Coronary artery (tissue), 2 donors: ENCODE measurements around the gene GARRE1.
"Not testable (repeated sequence)": the region's sequence is repeated elsewhere in the genome, so short reads cannot be mapped to it uniquely, and the experiment has no call there.

Experiments
- DNase-seq: peaks from one replicate; pipeline ENCODE4 v3.0.0-alpha.2; 2017; ENCODE audit warnings: low spot score
- H3K27ac ChIP-seq, 2 donors: fragments of 200-600 bp; sonication (generic); one replicate each; pipeline ENCODE4 v1.5.1; 2016 to 2019
- H3K4me3 ChIP-seq: fragments of 200-600 bp; sonication (generic); 2 replicates; pipeline ENCODE4 v1.5.1; 2016; ENCODE audit warnings: mild to moderate bottlenecking, moderate library complexity
- TF ChIP-seq, protein P1 (sequence below): fragments of 200-600 bp; sonication (generic); IDR thresholded peaks from one replicate; pipeline ENCODE4 v1.5.1; 2019; ENCODE audit warnings: antibody characterized with exemption

Gene GARRE1

DNA sequence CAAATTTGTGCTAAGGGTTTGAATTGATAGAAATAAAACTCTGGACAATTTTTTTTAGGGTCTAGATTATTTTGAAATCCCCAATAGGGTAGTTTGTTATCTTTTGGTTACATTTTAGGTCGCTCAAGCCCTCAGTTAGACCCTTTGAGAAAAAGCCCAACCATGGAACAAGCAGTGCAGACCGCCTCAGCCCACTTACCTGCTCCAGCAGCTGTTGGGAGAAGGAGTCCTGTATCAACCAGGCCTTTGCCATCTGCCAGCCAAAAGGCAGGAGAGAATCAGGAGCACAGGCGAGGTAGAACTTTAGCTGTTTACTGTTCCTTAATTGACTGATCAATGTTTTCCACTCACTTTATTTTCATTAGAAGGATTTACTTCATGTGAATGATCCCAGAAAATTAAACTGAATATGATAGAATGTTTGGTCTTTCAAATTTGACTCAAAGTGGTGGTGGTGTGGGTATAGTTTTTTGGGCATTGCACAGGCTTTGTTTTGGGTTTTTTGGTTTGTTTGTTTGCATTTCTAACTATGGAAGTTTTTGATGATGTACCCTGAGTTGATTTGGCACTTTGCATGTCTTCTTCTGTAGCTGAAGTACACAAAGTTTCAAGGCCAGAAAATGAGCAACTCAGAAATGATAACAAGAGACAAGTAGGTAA lies 39.2 kb upstream of the GARRE1 start:
- Histone ChIP-seq H3K4me3 (no peak overlapping the region), H3K27ac (no peak overlapping the region)
- no peak for DNase-seq
- TF ChIP-seq, protein P1, sequence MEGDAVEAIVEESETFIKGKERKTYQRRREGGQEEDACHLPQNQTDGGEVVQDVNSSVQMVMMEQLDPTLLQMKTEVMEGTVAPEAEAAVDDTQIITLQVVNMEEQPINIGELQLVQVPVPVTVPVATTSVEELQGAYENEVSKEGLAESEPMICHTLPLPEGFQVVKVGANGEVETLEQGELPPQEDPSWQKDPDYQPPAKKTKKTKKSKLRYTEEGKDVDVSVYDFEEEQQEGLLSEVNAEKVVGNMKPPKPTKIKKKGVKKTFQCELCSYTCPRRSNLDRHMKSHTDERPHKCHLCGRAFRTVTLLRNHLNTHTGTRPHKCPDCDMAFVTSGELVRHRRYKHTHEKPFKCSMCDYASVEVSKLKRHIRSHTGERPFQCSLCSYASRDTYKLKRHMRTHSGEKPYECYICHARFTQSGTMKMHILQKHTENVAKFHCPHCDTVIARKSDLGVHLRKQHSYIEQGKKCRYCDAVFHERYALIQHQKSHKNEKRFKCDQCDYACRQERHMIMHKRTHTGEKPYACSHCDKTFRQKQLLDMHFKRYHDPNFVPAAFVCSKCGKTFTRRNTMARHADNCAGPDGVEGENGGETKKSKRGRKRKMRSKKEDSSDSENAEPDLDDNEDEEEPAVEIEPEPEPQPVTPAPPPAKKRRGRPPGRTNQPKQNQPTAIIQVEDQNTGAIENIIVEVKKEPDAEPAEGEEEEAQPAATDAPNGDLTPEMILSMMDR = no peak

GRCh38 chr19:34215666-34216038 lies 38.7 kb upstream of the GARRE1 start:
- Histone ChIP-seq H3K4me3 (no peak overlapping the region), H3K27ac (no peak overlapping the region)
- TF ChIP-seq, protein P1 = no peak
- DNase-seq = no peak

GRCh38 chr19:34216745-34217219 lies 37.6 kb upstream of the GARRE1 start:
- DNase-seq, H3K27ac ChIP-seq, H3K4me3 ChIP-seq: not testable (repeated sequence)

DNA sequence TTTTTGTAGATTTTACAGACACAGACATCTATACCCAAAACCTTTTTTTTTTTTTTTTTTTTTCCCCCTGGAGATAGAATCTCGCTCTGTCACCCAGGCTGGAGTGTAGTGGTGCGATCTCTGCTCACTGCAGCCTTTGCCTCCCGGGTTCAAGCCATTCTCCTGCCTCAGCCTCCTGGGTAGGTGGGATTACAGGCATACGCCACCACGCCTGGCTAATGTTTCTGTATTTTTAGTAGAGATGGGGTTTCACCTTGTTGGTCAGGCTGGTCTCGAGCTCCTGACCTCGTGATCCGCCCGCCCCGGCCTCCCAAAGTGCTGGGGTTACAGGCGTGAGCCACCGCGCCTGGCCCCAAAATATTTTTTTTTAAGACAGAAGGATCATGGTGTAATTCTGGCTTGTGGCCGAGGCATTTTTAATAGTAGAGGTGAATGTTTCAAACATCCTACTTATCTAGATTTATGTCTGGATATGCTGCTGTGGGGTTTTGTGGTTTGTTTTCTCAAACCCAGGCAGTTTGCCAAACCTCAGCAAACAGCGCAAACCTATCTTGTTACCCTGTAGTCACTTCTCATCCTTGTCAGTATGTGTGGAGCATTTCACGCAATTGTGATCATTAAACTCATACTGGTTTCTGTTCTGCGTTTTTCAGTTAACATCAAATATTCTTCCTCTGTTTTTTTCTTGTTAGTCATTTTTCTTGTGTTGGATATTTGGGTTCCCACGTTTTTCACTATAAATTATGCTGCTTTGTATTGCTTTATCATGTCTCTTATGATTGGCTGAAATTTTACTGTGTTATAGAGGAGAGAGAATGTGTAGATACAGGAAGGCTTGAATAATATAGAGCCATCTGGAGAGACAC lies 36.2 kb upstream of the GARRE1 start:
- DNase-seq = no peak
- TF ChIP-seq, protein P1 = no peak
- Histone ChIP-seq H3K27ac (peak overlapping the region in 1 of 2 donors; percentile 14), H3K4me3 (no peak overlapping the region)

DNA sequence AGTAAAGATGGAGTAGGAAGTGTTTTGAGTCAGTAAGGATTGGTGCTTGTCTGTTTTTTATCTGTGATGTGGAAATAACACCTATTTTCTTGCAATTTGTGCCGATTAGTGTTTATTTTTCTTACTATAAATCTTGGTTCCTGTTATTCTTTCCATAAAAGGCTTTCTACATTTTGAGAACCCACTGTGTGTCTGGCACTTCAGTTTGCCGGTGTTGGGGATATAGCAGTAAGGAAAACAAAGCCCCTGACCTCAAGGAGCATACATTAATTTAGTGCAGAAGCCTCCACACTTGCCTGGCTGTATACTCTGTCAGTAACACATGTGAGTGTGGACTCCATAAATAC lies 35.6 kb upstream of the GARRE1 start:
- DNase-seq = no peak
- TF ChIP-seq, protein P1 = no peak
- Histone ChIP-seq H3K27ac (no peak overlapping the region), H3K4me3 (no peak overlapping the region)

DNA sequence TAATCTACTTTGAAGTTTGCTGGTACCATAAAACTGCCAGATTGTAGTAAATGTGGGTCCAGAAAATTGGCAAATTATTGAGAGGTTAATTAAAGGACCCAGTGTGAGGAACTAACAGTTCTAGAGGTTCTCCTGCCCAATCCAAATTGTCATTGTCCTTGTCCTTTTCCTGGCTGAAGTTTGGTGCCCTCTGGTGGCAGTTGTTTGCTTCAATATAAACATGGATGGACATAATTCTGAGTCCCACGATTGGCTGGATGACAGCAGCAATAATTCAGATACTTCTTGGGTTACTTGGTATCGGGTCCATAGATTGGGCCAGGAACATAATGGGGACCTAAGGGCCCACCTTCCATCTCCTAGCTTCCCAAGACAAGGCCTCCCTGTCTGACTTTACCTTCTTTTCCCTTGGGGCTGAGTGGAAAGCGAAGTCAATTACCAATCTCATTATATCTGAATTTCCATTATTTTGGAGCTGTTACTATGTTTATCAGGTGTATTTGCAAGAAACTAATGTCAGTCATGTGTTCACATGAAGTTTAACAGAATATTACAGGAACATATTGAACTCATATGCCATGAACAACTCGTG lies 33.8 kb upstream of the GARRE1 start:
- TF ChIP-seq, protein P1 = peak; percentile 60
- H3K27ac ChIP-seq = no peak overlapping the region
- DNase-seq = no peak
- no peak overlapping the region for H3K4me3 ChIP-seq

GRCh38 chr19:34222386-34222785 lies 32.0 kb upstream of the GARRE1 start:
- no peak for DNase-seq
- Histone ChIP-seq H3K4me3 (no peak overlapping the region), H3K27ac (no peak overlapping the region)
- TF ChIP-seq, protein P1 = no peak
